Vagina (tissue), 2 donors: Measurements from ENCODE around the gene LITAF.

Experiments
- POLR2A ChIP-seq, 2 donors: fragments of 450-650 bp; IDR thresholded peaks; one replicate each; pipeline ENCODE4 v1.6.1; 2017; ENCODE audit warnings: antibody characterized with exemption in 2 of 2, mild to moderate bottlenecking in 2 of 2, moderate library complexity in 2 of 2
- POLR2AphosphoS5 ChIP-seq, 2 donors: sonication (generic); formaldehyde crosslinking; IDR thresholded peaks; one replicate each; pipeline ENCODE4 v1.9.0; 2017; ENCODE audit warnings: antibody characterized with exemption in 2 of 2, mild to moderate bottlenecking in 2 of 2, low read depth in 1 of 2; ENCODE audit not compliant: insufficient read depth in 1 of 2
- TF ChIP-seq, protein P1 (sequence below), 3 experiments: fragments of 450-650 bp in 2 of 3; fragments of 200-600 bp in 1 of 3; sonication (generic) in 1 of 3; IDR thresholded peaks; one replicate each; pipeline ENCODE4 v1.5.1; 2017 to 2019; ENCODE audit warnings: antibody characterized with exemption in 3 of 3, mild to moderate bottlenecking in 2 of 3, moderate library complexity in 2 of 3

DNA sequence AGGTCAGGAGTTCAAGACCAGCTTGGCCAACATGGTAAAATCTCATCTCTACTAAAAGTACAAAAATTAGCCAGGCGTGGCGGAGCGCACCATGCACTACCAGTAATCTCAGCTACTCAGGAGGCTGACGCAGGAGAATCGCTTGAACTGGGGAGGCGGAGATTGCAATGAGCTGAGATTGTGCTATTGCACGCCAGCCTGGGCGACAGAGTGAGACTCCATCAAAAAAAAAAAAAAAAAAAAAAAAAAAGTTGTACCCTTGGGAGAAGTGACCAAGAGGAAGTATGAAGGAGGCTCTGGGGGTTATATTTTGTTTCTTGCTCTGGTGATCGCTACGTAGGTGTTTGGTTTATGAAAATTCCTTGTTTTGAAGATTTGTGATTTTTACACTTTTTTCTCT lies 66.3 kb downstream of the LITAF start:
- TF ChIP-seq, protein P1, sequence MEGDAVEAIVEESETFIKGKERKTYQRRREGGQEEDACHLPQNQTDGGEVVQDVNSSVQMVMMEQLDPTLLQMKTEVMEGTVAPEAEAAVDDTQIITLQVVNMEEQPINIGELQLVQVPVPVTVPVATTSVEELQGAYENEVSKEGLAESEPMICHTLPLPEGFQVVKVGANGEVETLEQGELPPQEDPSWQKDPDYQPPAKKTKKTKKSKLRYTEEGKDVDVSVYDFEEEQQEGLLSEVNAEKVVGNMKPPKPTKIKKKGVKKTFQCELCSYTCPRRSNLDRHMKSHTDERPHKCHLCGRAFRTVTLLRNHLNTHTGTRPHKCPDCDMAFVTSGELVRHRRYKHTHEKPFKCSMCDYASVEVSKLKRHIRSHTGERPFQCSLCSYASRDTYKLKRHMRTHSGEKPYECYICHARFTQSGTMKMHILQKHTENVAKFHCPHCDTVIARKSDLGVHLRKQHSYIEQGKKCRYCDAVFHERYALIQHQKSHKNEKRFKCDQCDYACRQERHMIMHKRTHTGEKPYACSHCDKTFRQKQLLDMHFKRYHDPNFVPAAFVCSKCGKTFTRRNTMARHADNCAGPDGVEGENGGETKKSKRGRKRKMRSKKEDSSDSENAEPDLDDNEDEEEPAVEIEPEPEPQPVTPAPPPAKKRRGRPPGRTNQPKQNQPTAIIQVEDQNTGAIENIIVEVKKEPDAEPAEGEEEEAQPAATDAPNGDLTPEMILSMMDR (IDR thresholded peaks at IDR 0.05), result no peak
- TF ChIP-seq POLR2A (IDR thresholded peaks at IDR 0.05) (no peak), POLR2AphosphoS5 (IDR thresholded peaks at IDR 0.05; ENCODE audit: insufficient read depth in 1 of 2, low read depth in 1 of 2) (no peak)
